ENCODE measurements around the gene KCNQ1OT1. TPM values are rescaled to one million over a fixed set of nuclear protein-coding genes. Genes with fewer than 3 reads are reported as not detected.
A peak's percentile ranks its signal among the peaks of the same experiment; 100 is the strongest.

The KCNQ1OT1 gene
- total RNA-seq, 4 donors from 2014 or later: 2.5 to 4.5 (median 3.1) TPM

DNA sequence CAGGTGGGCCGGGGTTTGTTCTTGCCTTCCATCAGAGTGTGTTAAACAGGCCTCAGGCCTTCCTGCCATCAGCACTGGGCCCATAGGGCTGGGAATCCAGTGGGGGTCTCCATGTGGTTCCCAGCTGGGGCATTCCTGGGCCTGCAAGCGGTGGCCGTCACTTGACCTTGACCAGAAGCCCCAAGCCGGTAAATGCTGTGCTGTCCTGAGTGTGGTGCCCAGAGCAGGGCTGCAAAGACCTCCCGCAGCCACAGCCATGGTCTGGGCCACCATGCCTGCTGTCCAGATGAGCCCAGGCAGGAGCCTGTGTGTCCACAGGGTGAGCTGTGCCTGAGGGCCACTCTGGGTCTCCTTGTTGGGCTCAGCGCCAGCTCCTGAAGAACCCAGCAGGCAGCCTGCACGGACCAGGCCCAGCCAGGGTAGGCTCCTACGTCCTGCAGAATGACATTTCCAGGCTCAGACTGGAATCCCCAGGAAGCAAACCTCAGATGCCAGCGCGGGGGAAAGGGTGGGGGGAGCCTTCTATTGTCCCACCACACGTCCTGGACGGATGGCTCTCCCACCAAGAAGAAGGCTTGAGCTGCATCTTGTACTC, 117.3 kb downstream of the KCNQ1OT1 start:
- H3K27ac ChIP-seq: no peak overlapping the region
- WGBS: 68% methylated on average over 4 of the region's 12 CpGs
- TF ChIP-seq CTCF (IDR thresholded peaks at IDR 0.05) (no peak), POLR2A (IDR thresholded peaks at IDR 0.05) (no peak), EP300 (IDR thresholded peaks at IDR 0.05) (no peak), POLR2AphosphoS5 (IDR thresholded peaks at IDR 0.05) (no peak)
- H3K4me1 ChIP-seq: no peaks in the 10 kb centered on the region
- no peak overlapping the region for H3K4me3 ChIP-seq
- peak in 1 of 2 donors; percentile 40 for DNase-seq (ENCODE audit: low spot score in 2 of 2)
- no peaks in the 10 kb centered on the region for H3K9me3 ChIP-seq
- H3K27me3 ChIP-seq: no peaks in the 10 kb centered on the region
- no peaks in the 10 kb centered on the region for H3K36me3 ChIP-seq

GRCh38 chr11:2581931-2582350, 117.9 kb downstream of the KCNQ1OT1 start:
- Histone ChIP-seq H3K4me3 (no peak overlapping the region), H3K9me3 (no peaks in the 10 kb centered on the region), H3K36me3 (no peaks in the 10 kb centered on the region), H3K4me1 (no peaks in the 10 kb centered on the region), H3K27me3 (no peaks in the 10 kb centered on the region), H3K27ac (no peak overlapping the region)
- no peak for TF ChIP-seq POLR2A (IDR thresholded peaks at IDR 0.05)
- TF ChIP-seq EP300 (IDR thresholded peaks at IDR 0.05): no peak
- no peak for TF ChIP-seq CTCF (IDR thresholded peaks at IDR 0.05)
- TF ChIP-seq POLR2AphosphoS5 (IDR thresholded peaks at IDR 0.05): no peak
- 80% methylated on average over 1 of the region's 23 CpGs for WGBS
- peak in 1 of 2 donors; percentile 42 for DNase-seq (ENCODE audit: low spot score in 2 of 2)

GRCh38 chr11:2581151-2581930, 118.5 kb downstream of the KCNQ1OT1 start:
- no peak for TF ChIP-seq CTCF (IDR thresholded peaks at IDR 0.05)
- TF ChIP-seq EP300 (IDR thresholded peaks at IDR 0.05): no peak
- TF ChIP-seq POLR2AphosphoS5 (IDR thresholded peaks at IDR 0.05): no peak
- no peak for TF ChIP-seq POLR2A (IDR thresholded peaks at IDR 0.05)
- Histone ChIP-seq H3K4me3 (no peak overlapping the region), H3K9me3 (no peaks in the 10 kb centered on the region), H3K36me3 (no peaks in the 10 kb centered on the region), H3K4me1 (no peaks in the 10 kb centered on the region), H3K27me3 (no peaks in the 10 kb centered on the region), H3K27ac (no peak overlapping the region)
- DNase-seq (ENCODE audit: low spot score in 2 of 2): peak; percentile 51 to 63
- WGBS: 86% methylated on average over 11 of the region's 22 CpGs

DNA sequence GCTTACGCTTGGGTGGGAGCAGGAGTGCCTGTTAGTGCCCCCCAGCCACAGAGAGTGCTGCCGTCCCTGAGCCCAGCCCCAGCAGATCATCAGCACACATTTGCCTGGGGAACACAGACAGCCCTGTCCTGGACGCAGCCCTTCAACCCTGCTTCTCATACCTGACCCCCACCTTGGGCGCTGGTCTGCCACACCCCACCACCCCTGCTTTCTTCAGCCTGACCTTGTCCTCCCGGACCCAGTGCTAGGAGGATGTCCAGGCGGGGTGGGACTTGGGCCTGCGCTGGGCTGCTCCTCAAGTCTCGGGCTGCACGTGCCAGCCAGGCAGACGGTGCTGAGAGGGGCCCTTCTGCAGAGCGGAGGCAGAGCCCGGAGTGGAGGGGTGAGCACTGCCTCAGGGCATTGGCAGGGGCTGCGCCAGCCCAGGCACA, 119.2 kb downstream of the KCNQ1OT1 start:
- no peak for TF ChIP-seq EP300 (IDR thresholded peaks at IDR 0.05)
- no peak for TF ChIP-seq CTCF (IDR thresholded peaks at IDR 0.05)
- no peak for TF ChIP-seq POLR2A (IDR thresholded peaks at IDR 0.05)
- TF ChIP-seq POLR2AphosphoS5 (IDR thresholded peaks at IDR 0.05): no peak
- no peaks in the 10 kb centered on the region for H3K9me3 ChIP-seq
- H3K4me3 ChIP-seq: no peak overlapping the region
- H3K27ac ChIP-seq: no peak overlapping the region
- H3K36me3 ChIP-seq: no peaks in the 10 kb centered on the region
- peak; percentile 46 to 78 for DNase-seq (ENCODE audit: low spot score in 2 of 2)
- no peaks in the 10 kb centered on the region for H3K27me3 ChIP-seq
- H3K4me1 ChIP-seq: no peaks in the 10 kb centered on the region
- 78% methylated on average over 13 of the region's 13 CpGs for WGBS

DNA sequence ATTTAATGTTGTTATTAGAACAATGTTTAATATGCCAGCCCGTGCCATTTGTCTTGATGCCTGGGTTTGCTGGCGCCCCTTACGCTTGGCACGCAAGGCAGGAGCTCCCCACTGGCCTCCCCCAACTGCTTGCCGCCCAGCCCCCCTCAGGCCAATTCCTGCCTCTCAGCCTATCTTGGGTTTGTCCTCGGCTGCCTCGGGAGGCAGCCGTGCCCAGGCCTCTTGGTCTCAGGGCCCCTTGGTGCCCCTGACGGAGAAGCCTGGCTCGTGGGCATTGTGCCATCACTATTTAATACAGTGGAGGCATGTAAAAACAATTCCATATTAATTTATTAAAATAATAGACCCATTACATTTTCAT, 119.8 kb downstream of the KCNQ1OT1 start:
- H3K27me3 ChIP-seq: no peaks in the 10 kb centered on the region
- whole genome bisulfite sequencing: 62% methylated on average over 10 of the region's 10 CpGs
- peak in 1 of 2 donors; percentile 28 for DNase-seq (ENCODE audit: low spot score in 2 of 2)
- no peaks in the 10 kb centered on the region for H3K4me1 ChIP-seq
- H3K27ac ChIP-seq: no peak overlapping the region
- H3K4me3 ChIP-seq: no peak overlapping the region
- no peaks in the 10 kb centered on the region for H3K9me3 ChIP-seq
- TF ChIP-seq CTCF (IDR thresholded peaks at IDR 0.05): no peak
- TF ChIP-seq EP300 (IDR thresholded peaks at IDR 0.05): no peak
- TF ChIP-seq POLR2A (IDR thresholded peaks at IDR 0.05): no peak
- TF ChIP-seq POLR2AphosphoS5 (IDR thresholded peaks at IDR 0.05): no peak
- H3K36me3 ChIP-seq: no peaks in the 10 kb centered on the region
